T-cell (primary cell): Measurements from ENCODE around the gene PARD3. TPM values are rescaled to one million over a fixed set of nuclear protein-coding genes. Genes with fewer than 3 reads are reported as not detected.

Source experiments
- ATAC-seq, 4 experiments: fragments of 200-7000 bp in 3 of 4; fragments of 150-1000 bp in 1 of 4; cut with Tn5 transposase; replicated peaks in 1 of 4; 1 replicate in 3 of 4; 2 replicates in 1 of 4; pipeline ENCODE4 v1.10.0; 2021; ENCODE audit warnings: moderate library complexity in 3 of 4, mild to moderate bottlenecking in 2 of 4, moderate number of reproducible peaks in 1 of 4
- CTCF ChIA-PET, 2 donors: fragments of 300-600 bp; sonication (Branson Sonifier 250); formaldehyde crosslinking; loops; one replicate each; lab custom pipeline; 2022; ENCODE audit warnings: antibody characterized with exemption in 2 of 2; lab: Charles Lee
- POLR2A ChIA-PET, 2 donors: fragments of 300-600 bp; sonication (Branson Sonifier 250); formaldehyde crosslinking; loops; one replicate each; lab custom pipeline; 2022; ENCODE audit warnings: antibody characterized with exemption in 2 of 2; lab: Charles Lee
- DNase-seq, 35 experiments: peaks; one replicate each; pipeline versions ENCODE4 v3.0.0 to v3.0.0-alpha.2; 2013 to 2023
- H3K27ac ChIP-seq: one replicate; pipeline ENCODE4 v1.5.1; 2013; ENCODE audit warnings: low read length
- H3K27me3 ChIP-seq, 2 experiments: replicated peaks in 1 of 2; 1 replicate in 1 of 2; 2 replicates in 1 of 2; pipeline versions ENCODE4 v1.6.1 to v1.7.0; 2013; ENCODE audit warnings: low read length in 1 of 2, mixed read lengths in 1 of 2; ENCODE audit not compliant: control insufficient read depth in 2 of 2, insufficient read depth in 2 of 2; ENCODE audit errors: extremely low read depth in 1 of 2
- H3K36me3 ChIP-seq, 2 donors: 1 replicate in 1 of 2; 2 replicates in 1 of 2; pipeline versions ENCODE4 v1.6.1 to v1.7.0; 2013; ENCODE audit warnings: low read length in 1 of 2; ENCODE audit not compliant: control insufficient read depth in 2 of 2, insufficient read depth in 1 of 2; ENCODE audit errors: extremely low read depth in 1 of 2
- H3K4me1 ChIP-seq, 2 experiments: 1 replicate in 1 of 2; 2 replicates in 1 of 2; pipeline versions ENCODE4 v1.6.1 to v1.7.0; 2013; ENCODE audit warnings: low read length in 2 of 2, mixed read lengths in 1 of 2; ENCODE audit not compliant: insufficient read depth in 2 of 2, control insufficient read depth in 1 of 2; ENCODE audit errors: extremely low read depth in 1 of 2
- H3K4me3 ChIP-seq, 2 donors: 1 replicate in 1 of 2; 2 replicates in 1 of 2; pipeline versions ENCODE4 v1.5.1 to v1.7.0; 2013; ENCODE audit warnings: mild to moderate bottlenecking in 2 of 2, low read length in 1 of 2, moderate library complexity in 1 of 2; ENCODE audit not compliant: control insufficient read depth in 1 of 2; ENCODE audit errors: extremely low read depth in 1 of 2
- H3K9me3 ChIP-seq: 2 replicates; pipeline ENCODE4 v1.7.0; 2013
- H3K27ac Mint-ChIP-seq, 2 donors: one replicate each; pipeline ENCODE4 v1.8.0; 2020 to 2021; ENCODE audit warnings: mild to moderate bottlenecking in 2 of 2, mixed read lengths in 2 of 2
- H3K27me3 Mint-ChIP-seq, 2 donors: one replicate each; pipeline ENCODE4 v1.8.0; 2021 to 2022; ENCODE audit warnings: mixed read lengths in 2 of 2
- H3K36me3 Mint-ChIP-seq: one replicate; pipeline ENCODE4 v1.8.0; 2021; ENCODE audit warnings: mixed read lengths
- H3K4me1 Mint-ChIP-seq, 3 donors: one replicate each; pipeline ENCODE4 v1.8.0; 2020 to 2022; ENCODE audit warnings: mixed read lengths in 3 of 3, mild to moderate bottlenecking in 1 of 3
- H3K4me3 Mint-ChIP-seq, 3 donors: one replicate each; pipeline ENCODE4 v1.8.0; 2020 to 2022; ENCODE audit warnings: mild to moderate bottlenecking in 3 of 3, mixed read lengths in 3 of 3, moderate library complexity in 3 of 3
- H3K9me3 Mint-ChIP-seq, 3 donors: one replicate each; pipeline ENCODE4 v1.8.0; 2020 to 2022; ENCODE audit warnings: mixed read lengths in 3 of 3
- WGBS: methylation state at CpG from one replicate; pipeline ENCODE4 v1.1.5; 2013; ENCODE audit warnings: missing lambda C conversion rate; ENCODE audit not compliant: insufficient coverage; 5-methylcytosine and 5-hydroxymethylcytosine counted together
- total RNA-seq, 35 experiments: library from RNA in 6 of 35; stranded (reverse) in 6 of 35; fragments of 120-200 nt in 1 of 35; gene quantifications; one replicate each; pipeline versions ENCODE4 v1.2.1 to v1.2.4 and lab custom pipeline; 2013 to 2026

The PARD3 gene
- total RNA-seq, 5 donors from 2014 or later (not counting 1 experiment from before 2014, with no cell fraction given) = 0.36 to 0.92 (median 0.65) TPM

DNA sequence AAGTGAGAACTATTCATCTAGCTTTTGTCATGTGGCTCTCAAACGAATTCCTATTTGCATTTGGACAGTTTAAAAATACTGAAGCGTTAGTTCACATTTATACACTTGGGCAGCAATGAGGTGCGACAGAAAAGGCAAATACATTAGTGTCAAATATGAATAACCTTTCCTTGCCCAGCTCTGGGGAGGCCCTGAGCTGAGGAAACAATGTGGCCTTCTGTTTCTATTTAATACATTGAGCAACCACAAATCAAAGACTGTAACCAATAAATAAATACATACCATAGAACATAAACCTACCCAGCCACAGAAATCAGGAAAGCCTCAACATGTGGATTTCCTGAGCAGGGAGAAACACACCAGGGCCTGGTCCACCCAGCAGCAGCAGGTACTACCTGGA, 585.2 kb downstream of the PARD3 start:
- Mint-ChIP-seq H3K27ac (no peak overlapping the region), H3K36me3 (no peaks in the 10 kb centered on the region), H3K4me1 (no peaks in the 10 kb centered on the region), H3K4me3 (no peak overlapping the region), H3K9me3 (peaks cover 0 to 8% (median 6%) of the 10 kb centered on the region in 3 donors), H3K27me3 (no peaks in the 10 kb centered on the region)
- no peak overlapping the region for H3K4me3 ChIP-seq
- no peaks in the 10 kb centered on the region for H3K4me1 ChIP-seq
- no peak overlapping the region for H3K27ac ChIP-seq
- DNase-seq = no peak
- no peaks in the 10 kb centered on the region for H3K27me3 ChIP-seq
- no peaks in the 10 kb centered on the region for H3K9me3 ChIP-seq
- no peaks in the 10 kb centered on the region for H3K36me3 ChIP-seq
- CTCF ChIA-PET = no interaction called here
- POLR2A ChIA-PET = no interaction called here
- no peak for ATAC-seq
- WGBS = 83% methylated on average over 1 of the region's 3 CpGs

DNA sequence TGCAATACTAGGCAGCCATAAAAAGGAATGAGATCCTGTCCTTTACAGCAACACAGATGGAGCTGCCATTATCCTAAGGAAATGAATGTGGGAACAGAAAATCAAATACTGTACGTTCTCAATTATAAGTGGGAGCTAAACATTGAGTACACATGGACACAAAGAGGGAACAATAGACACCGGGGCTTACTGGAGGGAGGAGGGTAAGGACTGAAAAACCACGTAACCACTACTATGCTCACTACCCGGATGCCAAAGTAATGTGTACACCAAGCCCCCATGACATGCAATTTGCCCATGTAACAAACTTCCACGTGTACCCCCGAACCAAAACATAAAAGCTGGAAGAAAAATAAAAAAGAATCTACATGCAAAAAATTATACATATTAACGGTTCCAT, 587.0 kb downstream of the PARD3 start:
- no CpG with 5 or more reads among the region's 7 CpGs for WGBS

DNA sequence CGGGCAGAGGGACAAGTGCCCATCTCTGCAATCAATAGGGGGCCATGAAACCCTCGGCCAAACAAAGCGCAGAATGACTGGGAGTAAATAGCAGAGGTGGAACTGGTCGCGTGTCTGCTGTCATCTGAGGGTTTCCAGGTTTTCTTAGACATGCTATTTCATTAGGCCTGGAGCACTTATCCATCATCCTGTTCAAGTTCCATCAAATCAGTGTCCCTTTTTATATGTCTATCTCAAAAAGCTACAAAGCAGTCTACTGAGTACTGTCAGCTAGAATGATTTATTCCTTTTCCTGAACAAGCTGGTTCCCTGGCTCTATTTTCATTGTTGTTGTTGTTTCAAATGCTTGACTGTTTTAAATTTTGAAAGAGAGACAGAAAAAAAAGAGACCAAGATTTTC, 590.5 kb downstream of the PARD3 start:
- DNase-seq (no peak), ATAC-seq (no peak)
- no peak overlapping the region for H3K4me3 Mint-ChIP-seq
- Histone ChIP-seq H3K27ac (no peak overlapping the region), H3K27me3 (peaks cover 0 to 3% of the 10 kb centered on the region in 2 experiments), H3K4me3 (no peak overlapping the region), H3K4me1 (peaks cover 0 to 8% of the 10 kb centered on the region in 2 experiments), H3K36me3 (no peaks in the 10 kb centered on the region), H3K9me3 (no peaks in the 10 kb centered on the region)
- no peaks in the 10 kb centered on the region for H3K27me3 Mint-ChIP-seq
- CTCF ChIA-PET = no interaction called here
- H3K4me1 Mint-ChIP-seq = peaks cover 6 to 12% (median 9%) of the 10 kb centered on the region in 3 donors
- peaks cover 0 to 8% (median 6%) of the 10 kb centered on the region in 3 donors for H3K9me3 Mint-ChIP-seq
- no peak overlapping the region for H3K27ac Mint-ChIP-seq
- 67% methylated on average over 2 of the region's 5 CpGs for WGBS
- POLR2A ChIA-PET = no interaction called here
- H3K36me3 Mint-ChIP-seq = no peaks in the 10 kb centered on the region

More for the DNA sequence above, 587.0 kb downstream of the PARD3 start:
- H3K27ac ChIP-seq = no peak overlapping the region
- no peaks in the 10 kb centered on the region for H3K36me3 ChIP-seq
- POLR2A ChIA-PET = no interaction called here
- CTCF ChIA-PET = interaction anchor here in 1 of 2 donors (0.6 kb wide), 1 partner anchor 9 kb away, joined by 3 read pairs; no protein-coding TSS in a partner anchor
- peaks cover 0 to 8% (median 6%) of the 10 kb centered on the region in 3 donors for H3K9me3 Mint-ChIP-seq
- H3K4me1 Mint-ChIP-seq = no peaks in the 10 kb centered on the region
- H3K4me1 ChIP-seq = no peaks in the 10 kb centered on the region
- no peak overlapping the region for H3K4me3 ChIP-seq
- H3K27me3 Mint-ChIP-seq = no peaks in the 10 kb centered on the region
- no peaks in the 10 kb centered on the region for H3K9me3 ChIP-seq
- no peaks in the 10 kb centered on the region for H3K27me3 ChIP-seq
- no peak overlapping the region for H3K27ac Mint-ChIP-seq
- H3K36me3 Mint-ChIP-seq = no peaks in the 10 kb centered on the region
- ATAC-seq (no peak), DNase-seq (no peak)
- H3K4me3 Mint-ChIP-seq = no peak overlapping the region

DNA sequence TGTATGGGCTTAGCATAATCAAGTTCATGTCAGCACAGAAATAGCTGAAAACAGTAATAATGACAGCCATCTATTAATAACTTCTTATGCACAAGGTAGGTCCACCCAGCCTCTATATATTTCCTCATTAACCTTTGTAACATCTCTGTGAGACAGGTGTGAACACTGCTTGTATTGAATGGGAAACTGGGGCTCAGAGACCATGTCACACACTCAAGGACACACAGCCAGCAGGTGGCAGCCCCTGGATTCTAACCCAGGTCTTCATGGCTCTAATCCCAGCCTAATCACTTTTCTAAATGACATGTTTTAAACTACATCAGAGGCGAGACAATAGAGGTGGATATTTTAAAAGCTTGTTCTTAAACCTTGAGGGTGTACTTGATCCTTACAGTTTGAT, 591.4 kb downstream of the PARD3 start:
- Mint-ChIP-seq H3K27me3 (no peaks in the 10 kb centered on the region), H3K36me3 (no peaks in the 10 kb centered on the region), H3K27ac (no peak overlapping the region), H3K4me3 (no peak overlapping the region), H3K9me3 (peaks cover 0 to 8% (median 6%) of the 10 kb centered on the region in 3 donors), H3K4me1 (peaks cover 8 to 20% (median 10%) of the 10 kb centered on the region in 3 donors)
- no peak for ATAC-seq
- no peak overlapping the region for H3K4me3 ChIP-seq
- no peaks in the 10 kb centered on the region for H3K36me3 ChIP-seq
- H3K9me3 ChIP-seq = no peaks in the 10 kb centered on the region
- H3K4me1 ChIP-seq = peaks cover 0 to 13% of the 10 kb centered on the region in 2 experiments
- DNase-seq = no peak
- H3K27ac ChIP-seq = no peak overlapping the region
- POLR2A ChIA-PET = no interaction called here
- WGBS = no CpG with 5 or more reads among the region's 1 CpG
- H3K27me3 ChIP-seq = peaks cover 0 to 3% of the 10 kb centered on the region in 2 experiments
- CTCF ChIA-PET = no interaction called here

DNA sequence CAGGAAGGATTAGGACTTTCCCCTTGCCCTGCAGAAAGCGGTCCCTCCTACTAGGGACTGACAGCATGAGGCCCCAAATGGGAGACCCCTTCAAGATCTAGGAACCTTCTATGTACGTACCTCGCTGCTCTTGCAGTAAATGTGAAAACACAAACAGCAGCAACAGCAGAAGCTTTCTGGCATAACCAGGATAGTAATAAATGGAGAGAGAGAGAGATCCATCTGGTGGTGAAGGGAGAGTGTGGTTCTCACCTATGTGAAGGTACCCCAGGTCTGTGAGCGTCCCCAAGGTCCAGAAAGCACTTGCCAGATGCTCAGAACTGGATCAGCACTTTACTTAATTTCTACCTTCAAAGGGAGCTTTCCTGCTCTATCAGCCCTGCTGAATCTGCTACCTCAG, 592.7 kb downstream of the PARD3 start:
- DNase-seq = no peak
- no peaks in the 10 kb centered on the region for H3K36me3 ChIP-seq
- peaks cover 8 to 20% (median 10%) of the 10 kb centered on the region in 3 donors for H3K4me1 Mint-ChIP-seq
- no peak overlapping the region for H3K27ac ChIP-seq
- ChIA-PET POLR2A (no interaction called here), CTCF (no interaction called here)
- H3K4me3 Mint-ChIP-seq = no peak overlapping the region
- no peak overlapping the region for H3K4me3 ChIP-seq
- H3K9me3 Mint-ChIP-seq = peaks cover 0 to 8% (median 6%) of the 10 kb centered on the region in 3 donors
- peaks cover 0 to 3% of the 10 kb centered on the region in 2 experiments for H3K27me3 ChIP-seq
- no peaks in the 10 kb centered on the region for H3K27me3 Mint-ChIP-seq
- 73% methylated on average over 2 of the region's 4 CpGs for WGBS
- H3K36me3 Mint-ChIP-seq = no peaks in the 10 kb centered on the region
- H3K9me3 ChIP-seq = no peaks in the 10 kb centered on the region
- peaks cover 0 to 13% of the 10 kb centered on the region in 2 experiments for H3K4me1 ChIP-seq
- ATAC-seq = no peak
- H3K27ac Mint-ChIP-seq = no peak overlapping the region

DNA sequence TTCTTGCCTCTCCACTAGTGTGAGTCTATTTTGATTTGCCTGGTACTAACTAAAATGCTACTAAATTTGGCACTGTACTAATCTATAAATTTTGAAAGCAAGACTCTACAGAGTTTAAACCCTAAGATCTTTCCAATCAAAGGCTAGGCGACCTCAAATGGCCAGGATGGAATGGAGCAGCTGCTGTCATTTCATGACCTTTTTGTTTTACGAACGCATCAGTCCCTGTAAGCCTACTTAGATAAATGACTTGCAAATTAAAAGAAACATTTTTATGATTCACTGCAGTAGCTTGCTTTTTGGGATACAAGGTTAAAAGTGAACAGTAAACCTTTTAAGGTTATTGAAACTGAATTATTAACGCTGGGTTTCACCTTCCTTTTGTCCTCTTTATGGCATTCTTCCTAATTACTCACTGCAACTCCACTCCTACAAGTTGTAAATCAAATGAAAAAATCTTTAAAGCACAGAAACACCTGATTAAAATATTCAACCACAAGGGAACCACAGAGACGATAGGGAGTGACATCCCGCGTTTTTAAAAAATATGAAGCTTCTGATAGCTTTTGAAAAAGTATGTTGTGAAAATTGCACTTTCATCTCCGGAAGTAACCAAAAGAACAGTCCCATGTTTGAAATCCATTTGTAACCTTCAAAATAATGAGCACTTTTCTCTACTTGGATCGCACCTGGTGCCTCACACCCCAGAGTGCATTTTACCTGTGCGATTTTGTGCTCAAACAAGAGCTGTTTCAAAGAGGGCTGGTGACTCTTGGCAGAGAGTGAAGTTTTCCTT, 595.1 kb downstream of the PARD3 start:
- no peaks in the 10 kb centered on the region for H3K9me3 Mint-ChIP-seq
- WGBS = 29% methylated on average over 1 of the region's 10 CpGs
- H3K4me1 Mint-ChIP-seq = peaks cover 8 to 24% (median 10%) of the 10 kb centered on the region in 3 donors
- H3K9me3 ChIP-seq = no peaks in the 10 kb centered on the region
- ChIA-PET POLR2A (interaction anchor here in 1 of 2 donors (0.5 kb wide), 1 partner anchor 859 kb away, joined by 5 read pairs; no protein-coding TSS in a partner anchor), CTCF (interaction anchor here in 1 of 2 donors (0.7 kb wide), 1 partner anchor 9 kb away, joined by 3 read pairs; no protein-coding TSS in a partner anchor)
- H3K4me3 ChIP-seq = no peak overlapping the region
- peaks cover 0 to 16% of the 10 kb centered on the region in 2 experiments for H3K4me1 ChIP-seq
- DNase-seq (peak in 1 of 35 experiments; percentile 3), ATAC-seq (peak in 2 of 4 experiments; percentile 18 to 71)
- no peaks in the 10 kb centered on the region for H3K27me3 Mint-ChIP-seq
- peak overlapping the region in 2 of 3 donors; percentile 31 to 46 for H3K4me3 Mint-ChIP-seq
- H3K27ac Mint-ChIP-seq = peak overlapping the region in 1 of 2 donors; percentile 87
- peaks cover 0 to 3% of the 10 kb centered on the region in 2 experiments for H3K27me3 ChIP-seq
- no peak overlapping the region for H3K27ac ChIP-seq
- no peaks in the 10 kb centered on the region for H3K36me3 Mint-ChIP-seq
- no peaks in the 10 kb centered on the region for H3K36me3 ChIP-seq
